ENCODE data around the gene MPST.
"Not testable (repeated sequence)": the region's sequence is repeated elsewhere in the genome, so short reads cannot be mapped to it uniquely, and the experiment has no call there.

MPST gene

DNA sequence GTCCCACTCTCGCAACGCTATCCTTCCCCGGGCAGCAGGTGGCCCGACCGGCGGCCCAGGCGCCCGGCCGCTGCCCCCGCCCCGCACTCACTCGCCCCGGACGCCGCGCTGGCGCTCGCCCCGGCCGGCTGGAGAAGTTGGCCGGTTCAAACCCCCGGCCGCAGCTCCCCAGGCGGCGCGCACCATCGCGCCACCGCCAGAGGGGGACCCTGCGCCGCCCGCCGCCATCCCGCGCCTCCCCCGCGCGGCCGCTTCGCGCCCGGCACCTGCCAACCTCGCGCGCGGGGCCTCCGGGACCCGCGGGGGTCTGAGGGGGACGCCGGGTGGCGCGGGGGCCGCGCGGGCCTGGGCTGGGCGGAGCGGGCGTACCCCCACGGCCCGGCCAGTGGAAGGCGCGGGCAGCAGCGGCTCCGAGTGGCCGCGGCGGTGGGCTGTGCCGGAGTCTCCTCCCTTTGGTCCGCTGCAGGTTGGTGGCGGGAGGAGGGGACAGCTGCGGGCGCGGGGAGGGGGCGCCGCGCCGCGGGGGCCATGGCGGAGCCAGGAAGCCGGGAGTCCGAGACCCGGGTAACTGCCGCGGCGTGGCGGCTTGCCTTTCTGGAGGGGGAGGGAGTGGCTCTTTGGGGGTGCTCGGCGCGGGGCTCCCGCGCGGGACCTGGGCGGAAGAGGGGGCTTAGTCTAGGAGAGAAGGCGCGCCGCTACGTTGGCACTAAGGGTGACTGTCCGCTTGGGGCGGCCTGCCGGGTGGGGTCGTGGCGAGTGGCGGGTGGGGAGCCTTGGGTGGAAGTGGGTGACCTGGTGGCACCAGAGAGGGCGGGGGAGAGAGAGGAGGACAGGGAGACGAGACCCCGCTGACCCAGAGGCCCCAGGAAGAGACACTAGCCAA lies at the start of gene MPST, which contains the start of gene TST:
Gene MPST (plus strand): TSS at position 434 of the 883 bp plus-strand sequence. CDS start 95 bp downstream, at position 529.
Gene TST (minus strand): TSS at position 139 of the 883 bp plus-strand sequence. CDS start 715 bp downstream, outside the sequence.
- peak; percentile 40 for DNase-seq

DNA sequence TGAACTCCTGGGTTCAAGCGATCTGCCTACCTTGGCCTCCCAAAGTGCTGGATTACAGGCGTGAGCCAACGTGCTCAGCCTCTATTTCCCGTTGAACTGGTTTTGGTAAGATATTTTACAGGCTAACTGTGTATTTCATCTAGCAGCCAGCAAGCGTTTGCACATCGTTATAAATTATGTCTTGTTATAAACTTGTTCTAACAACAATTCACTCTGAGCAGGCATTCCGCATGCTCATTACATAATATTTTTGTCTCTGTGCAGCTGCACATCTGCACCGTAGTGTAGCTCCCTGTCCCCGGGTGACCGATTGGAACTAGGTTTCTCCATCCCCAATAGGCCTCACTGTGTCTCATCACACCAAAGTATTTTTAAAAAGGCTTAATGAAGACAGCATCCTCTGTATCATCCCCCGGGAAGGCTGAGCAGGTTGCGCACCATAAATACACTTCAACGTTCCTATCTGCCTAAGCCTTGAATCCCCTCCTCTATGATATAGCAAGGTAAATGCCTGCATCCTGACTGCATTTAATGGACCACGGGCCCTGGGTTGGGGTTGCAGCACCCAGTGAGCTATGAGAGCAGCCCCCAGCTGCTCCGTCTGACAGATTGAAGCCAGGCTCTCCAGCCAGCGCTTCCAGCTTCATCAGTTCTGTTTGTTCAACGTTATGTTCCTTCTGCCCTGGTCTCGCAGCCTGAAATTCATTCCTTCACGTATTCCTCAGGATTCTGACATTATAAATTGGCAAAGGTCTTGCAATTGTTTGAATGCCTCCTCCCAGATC lies 48.0 kb upstream of the MPST start:
- DNase-seq: no peak

- DNase-seq: no peak
These were observed 42.9 kb upstream of the MPST start for GRCh38 chr22:36976606-36977005.

DNA sequence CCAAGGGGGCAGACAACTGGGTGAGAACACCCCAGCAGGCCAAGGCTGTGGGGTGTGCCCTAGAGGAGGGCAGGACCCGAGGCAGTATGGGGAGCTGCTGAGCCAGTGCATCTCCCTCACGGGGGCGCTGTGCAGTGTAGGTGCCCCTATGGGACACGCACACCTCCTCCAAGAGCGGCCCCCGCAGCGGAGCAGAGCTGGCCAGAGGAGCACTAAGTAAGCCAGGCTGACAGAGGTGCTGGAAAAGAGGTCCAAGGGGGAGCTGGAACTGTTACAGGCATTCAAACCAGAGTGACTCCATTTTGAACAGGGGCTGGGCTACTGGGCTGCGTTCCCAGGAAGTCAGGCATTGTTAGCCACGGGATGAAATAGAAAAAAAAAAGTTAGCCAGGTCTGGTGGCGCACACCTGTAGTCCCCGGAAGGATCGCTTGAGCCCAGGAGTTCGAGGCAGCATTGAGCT lies 42.1 kb upstream of the MPST start:
- peak; percentile 87 for DNase-seq

DNA sequence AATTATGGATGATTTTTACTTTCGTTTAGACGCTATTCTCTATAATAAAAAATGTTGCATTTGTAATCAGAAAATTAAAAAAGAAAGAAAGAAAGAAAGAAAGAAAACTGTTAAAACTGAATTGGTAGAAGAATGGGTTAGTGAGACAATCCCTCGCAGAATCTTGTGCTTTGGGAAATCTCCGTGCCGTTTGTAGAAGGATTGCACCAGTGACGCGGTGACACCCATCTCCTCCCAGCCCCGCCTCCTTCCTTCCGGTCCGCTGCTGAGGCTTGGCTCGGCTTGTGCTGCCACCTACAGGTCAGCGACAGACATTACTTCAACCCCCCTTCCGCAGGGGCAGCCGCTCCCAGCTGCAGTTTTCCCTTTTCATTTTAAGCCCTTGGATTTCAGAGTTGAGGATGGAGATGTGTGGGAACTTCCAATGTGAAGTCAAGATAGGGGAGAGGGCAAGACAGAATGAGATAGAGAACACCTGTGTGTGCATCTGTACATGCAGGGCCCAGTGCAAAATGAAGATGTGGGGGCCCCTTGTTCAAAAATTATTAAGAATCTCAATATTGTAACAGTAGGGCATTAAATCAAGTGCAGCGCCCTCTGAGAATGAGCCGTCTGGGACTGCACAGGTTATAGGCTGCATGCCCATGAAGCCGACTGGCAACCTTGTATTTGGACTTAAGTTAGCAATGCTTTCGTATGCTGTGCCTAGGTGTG lies 41.4 kb upstream of the MPST start:
- peak; percentile 95 for DNase-seq

GRCh38 chr22:36979016-36979910 lies 40.3 kb upstream of the MPST start:
- DNase-seq: no peak

DNA sequence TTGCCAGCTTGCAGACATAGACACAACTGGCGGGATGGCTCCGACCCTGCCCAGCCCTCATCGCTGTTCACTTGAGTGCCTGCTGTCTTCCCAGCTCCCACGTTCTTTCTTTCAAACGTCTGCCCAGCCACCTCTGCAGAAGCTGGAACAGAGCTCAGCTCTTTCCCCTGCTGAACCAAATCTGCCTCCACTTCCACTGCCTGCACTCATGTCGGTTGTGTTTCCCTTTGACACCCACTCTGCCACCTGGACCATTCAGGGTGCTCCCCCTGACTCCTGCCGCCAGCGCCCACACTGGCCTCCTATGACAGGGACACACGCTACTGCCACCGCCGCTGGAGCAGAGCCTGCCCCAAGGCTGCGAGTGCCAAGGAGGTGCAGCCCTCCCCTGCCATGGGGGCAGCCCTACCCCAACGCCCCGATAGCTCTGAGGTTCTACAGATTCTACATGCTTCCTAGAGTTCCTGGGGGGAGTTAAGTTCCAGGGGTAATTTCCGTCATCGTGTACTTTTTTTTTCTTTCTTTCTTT lies 38.2 kb upstream of the MPST start:
- no peak for DNase-seq

DNA sequence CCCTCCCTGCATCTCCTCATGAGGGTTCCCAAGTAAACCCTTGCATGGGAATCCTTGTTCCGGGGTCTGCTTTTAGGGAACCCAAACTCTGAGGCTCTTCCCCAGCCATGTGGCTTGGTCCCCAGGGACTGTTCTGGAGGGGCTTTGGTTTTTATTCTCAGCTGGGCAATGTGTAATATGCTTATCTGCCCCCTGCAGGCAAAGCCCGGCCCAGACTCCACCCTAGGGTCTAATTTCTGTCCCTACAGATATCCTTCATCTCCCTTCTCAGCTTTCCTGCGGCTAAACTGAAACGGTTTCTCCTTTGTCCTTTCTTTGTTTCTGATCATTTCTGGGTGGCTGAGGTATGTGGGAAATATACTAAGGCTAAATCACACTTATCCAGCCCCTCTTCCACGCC lies 37.4 kb upstream of the MPST start:
- no peak for DNase-seq

- DNase-seq: no peak
These were observed 34.2 kb upstream of the MPST start for GRCh38 chr22:36985211-36985889.

DNA sequence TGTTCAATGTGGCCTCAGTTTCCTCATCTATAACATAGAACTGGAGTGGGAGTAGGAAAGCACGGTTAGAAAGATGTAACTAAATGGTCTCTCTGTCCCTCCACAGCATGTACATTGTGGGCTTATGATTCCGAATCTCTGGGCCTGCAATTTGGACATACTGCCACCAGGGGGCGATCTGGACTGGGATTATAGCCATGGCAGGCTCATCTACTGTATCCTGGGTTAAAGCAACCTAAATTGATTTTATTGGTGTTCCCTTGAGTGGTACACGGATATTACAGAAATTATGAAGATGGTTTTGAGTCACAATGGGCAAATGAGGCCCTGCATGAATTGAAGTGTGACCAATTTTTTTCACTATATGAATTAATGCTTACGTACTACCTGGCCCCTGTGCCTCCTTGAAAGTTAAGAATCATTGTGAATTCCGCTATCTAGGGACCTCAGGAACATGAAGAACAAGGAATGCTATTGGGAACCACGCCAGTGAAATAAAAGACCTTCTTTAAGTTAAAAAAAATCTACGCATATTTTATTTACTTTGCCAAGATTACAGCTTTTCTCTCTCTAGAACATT lies 33.2 kb upstream of the MPST start:
- peak; percentile 25 for DNase-seq

GRCh38 chr22:36988075-36988832 lies 31.3 kb upstream of the MPST start:
- no peak for DNase-seq

DNA sequence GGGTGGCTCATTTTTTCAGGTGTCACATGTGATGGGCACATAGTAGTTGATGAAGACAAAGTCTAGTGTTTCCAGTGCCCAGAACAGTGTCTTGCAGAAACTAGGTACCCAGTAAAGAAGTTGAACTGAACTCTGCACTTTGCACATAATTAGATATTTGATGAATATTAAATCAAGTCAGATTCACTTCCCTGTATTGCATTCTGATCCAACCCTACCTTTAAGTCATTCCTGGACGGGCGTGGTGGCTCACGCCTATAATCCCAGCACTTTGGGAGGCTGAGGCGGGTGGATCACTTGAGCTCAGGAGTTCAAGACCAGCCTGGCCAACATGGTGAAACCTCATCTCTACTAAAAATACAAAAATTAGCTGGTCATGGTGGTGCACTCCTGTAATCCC lies 30.5 kb upstream of the MPST start:
- not testable (repeated sequence) for DNase-seq

GRCh38 chr22:36990457-36990856 lies 29.1 kb upstream of the MPST start:
- DNase-seq: no peak

GRCh38 chr22:36991206-36991605 lies 28.3 kb upstream of the MPST start:
- DNase-seq: no peak

GRCh38 chr22:36997746-36998145 lies 21.8 kb upstream of the MPST start:
- DNase-seq: no peak

- DNase-seq: no peak
These were observed 20.8 kb upstream of the MPST start for GRCh38 chr22:36998620-36999351.

- no peak for DNase-seq
These were observed 20.1 kb upstream of the MPST start for GRCh38 chr22:36999463-36999862.

DNA sequence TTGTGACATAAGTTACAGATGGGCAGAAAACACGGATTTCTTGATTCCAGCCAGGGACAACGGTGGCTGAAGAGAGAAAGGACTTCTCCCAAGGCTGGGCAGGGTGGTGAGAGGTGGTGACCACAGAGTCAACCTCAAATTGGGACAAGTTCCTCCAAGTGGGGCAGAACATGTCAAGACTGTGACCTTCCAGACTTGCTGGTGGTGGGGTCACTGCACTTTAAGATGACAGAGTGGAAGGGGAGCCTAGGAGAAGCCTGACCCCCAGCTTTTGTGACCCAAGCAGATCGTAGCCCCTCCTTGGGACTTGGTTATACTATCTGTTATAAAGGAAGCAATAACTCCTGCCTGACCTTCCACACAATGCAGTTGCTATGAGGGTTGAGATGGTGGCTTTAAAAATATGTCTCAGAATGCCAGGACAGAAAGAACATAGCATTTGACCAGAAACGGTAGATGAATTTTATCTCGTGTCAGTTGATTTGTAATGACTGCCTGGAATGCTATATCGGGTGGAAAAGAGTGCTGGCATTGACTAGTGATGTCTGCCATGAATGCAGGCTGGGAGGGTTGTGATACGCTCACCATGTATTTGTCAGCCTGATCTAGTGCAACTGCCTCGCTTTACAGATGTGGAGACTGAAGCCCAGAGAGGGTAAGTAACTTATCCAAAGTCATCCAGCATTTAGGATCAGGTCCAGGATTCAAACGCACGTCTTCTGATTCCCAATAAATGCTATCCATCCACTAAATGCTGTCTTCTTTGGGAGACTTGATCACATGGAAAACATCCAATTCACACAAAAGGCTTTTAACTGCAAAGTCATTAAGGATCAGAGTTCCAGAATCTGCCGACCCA lies 18.6 kb upstream of the MPST start:
- no peak for DNase-seq
